GM10266 (cell line): ENCODE results near the gene PRSS37.

Experiments
- DNase-seq: peaks from one replicate; pipeline ENCODE4 v3.0.0; 2012; ENCODE audit errors: extremely low spot score
- TF ChIP-seq, protein P1 (sequence below): IDR thresholded peaks from 2 replicates; pipeline ENCODE4 v1.5.1; 2012; ENCODE audit warnings: mild to moderate bottlenecking, low read depth; ENCODE audit not compliant: control insufficient read depth, insufficient read depth; ENCODE audit errors: missing control alignments

Gene PRSS37

DNA sequence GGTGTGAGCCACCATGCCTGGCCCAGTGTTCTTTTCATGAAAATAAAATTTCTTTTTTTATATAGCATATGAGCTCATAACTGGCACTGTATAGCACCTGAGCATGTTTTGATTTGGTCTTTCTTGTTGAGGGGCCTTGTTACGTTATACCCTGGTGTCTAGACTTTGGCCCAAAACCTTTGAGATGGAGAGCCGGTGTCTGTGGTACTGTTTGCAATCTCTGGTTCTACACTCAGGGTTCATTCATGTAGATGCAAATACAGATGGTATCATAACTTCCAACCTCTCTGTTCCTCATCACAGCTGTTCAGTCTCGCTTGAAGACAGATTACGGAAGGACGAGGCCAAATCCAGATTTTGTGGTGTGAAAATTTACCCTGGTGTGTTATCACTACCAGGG, 51.4 kb downstream of the PRSS37 start, which contains the start of gene TAS2R5:
Gene TAS2R5 (plus strand): TSS at position 301 of the 400 bp plus-strand sequence. CDS start 145 bp downstream, outside the sequence.
- no peak for DNase-seq
- TF ChIP-seq, protein P1, sequence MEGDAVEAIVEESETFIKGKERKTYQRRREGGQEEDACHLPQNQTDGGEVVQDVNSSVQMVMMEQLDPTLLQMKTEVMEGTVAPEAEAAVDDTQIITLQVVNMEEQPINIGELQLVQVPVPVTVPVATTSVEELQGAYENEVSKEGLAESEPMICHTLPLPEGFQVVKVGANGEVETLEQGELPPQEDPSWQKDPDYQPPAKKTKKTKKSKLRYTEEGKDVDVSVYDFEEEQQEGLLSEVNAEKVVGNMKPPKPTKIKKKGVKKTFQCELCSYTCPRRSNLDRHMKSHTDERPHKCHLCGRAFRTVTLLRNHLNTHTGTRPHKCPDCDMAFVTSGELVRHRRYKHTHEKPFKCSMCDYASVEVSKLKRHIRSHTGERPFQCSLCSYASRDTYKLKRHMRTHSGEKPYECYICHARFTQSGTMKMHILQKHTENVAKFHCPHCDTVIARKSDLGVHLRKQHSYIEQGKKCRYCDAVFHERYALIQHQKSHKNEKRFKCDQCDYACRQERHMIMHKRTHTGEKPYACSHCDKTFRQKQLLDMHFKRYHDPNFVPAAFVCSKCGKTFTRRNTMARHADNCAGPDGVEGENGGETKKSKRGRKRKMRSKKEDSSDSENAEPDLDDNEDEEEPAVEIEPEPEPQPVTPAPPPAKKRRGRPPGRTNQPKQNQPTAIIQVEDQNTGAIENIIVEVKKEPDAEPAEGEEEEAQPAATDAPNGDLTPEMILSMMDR: no peak

DNA sequence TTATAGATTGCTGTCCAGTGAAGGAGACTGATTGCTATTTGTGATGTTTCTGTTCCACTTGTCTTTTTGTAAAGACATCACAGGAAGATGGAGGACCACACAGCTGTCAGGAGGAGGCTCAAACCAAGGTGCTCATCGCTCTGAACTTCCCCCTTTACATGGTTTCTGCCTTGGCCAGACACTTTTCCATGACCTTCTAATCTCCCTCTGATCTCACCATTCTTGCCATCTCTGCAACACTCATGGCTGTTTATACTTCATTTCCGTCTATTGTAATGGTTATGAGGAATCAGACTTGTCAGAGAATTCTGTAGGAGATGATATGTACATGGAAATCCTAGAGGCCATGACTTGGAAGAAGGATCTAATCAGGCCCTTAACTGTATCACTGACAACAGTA, 53.0 kb downstream of the PRSS37 start:
- DNase-seq: no peak

More for the DNA sequence above, 53.0 kb downstream of the PRSS37 start:
- TF ChIP-seq, protein P1: no peak
